ENCODE results near the gene QSOX2.

GRCh38 chr9:136238342-136238732 is 7.3 kb downstream of the QSOX2 start:
- TF ChIP-seq CTCF (conservative IDR thresholded peaks at IDR 0.05; ENCODE audit: low read depth, low read length) (no peak), EZH2 (IDR thresholded peaks at IDR 0.05; ENCODE audit: low read length, unreplicated experiment) (no peak), EZH2phosphoT487 (IDR thresholded peaks at IDR 0.05; ENCODE audit: borderline replicate concordance, low read length) (no peak)

Measured in PC-3 (cell line).